Measurements from ENCODE around the gene A3GALT2. TPM values are rescaled to one million over a fixed set of nuclear protein-coding genes. Genes with fewer than 3 reads are reported as not detected.

A3GALT2 gene
- total and polyA plus RNA-seq, 9 of the 15 experiments (the other 6 are each of a cell fraction or from before 2014, with no cell fraction given): not detected

DNA sequence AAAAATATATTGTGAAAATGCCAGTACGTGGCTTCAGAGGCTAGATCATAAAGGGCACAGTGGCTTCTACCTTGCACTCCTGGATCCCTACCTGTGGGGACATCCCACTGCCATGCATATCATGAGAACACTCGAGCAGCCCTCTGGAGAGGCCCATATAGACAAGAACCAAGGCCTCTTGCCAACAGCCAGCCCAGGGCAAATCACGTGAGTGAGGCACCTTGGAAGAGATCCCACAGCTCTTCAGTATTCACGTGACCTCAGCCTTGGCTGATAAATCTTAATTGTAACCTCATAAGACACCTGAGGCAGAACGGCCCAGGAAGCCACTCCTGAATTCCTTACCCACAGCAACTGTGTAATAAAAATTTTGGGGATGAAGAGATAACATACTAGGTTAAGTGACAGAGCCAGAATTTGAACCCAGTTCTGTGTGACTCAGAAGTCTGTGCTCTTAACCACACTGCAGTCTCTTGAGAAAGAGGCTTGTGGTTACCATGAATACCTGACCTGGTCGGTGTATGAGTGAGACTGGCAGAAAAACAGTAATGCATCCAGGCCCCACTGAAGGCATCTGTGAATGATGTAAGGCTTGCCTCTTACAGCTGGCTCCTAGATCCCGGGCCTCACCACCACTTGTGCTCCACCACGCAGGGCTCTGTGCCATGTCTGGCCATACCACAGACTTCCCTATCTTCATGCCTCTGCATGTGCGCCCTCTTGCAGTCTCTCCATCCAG lies 6.9 kb upstream of the A3GALT2 start (continued):
- TF ChIP-seq, protein P1, sequence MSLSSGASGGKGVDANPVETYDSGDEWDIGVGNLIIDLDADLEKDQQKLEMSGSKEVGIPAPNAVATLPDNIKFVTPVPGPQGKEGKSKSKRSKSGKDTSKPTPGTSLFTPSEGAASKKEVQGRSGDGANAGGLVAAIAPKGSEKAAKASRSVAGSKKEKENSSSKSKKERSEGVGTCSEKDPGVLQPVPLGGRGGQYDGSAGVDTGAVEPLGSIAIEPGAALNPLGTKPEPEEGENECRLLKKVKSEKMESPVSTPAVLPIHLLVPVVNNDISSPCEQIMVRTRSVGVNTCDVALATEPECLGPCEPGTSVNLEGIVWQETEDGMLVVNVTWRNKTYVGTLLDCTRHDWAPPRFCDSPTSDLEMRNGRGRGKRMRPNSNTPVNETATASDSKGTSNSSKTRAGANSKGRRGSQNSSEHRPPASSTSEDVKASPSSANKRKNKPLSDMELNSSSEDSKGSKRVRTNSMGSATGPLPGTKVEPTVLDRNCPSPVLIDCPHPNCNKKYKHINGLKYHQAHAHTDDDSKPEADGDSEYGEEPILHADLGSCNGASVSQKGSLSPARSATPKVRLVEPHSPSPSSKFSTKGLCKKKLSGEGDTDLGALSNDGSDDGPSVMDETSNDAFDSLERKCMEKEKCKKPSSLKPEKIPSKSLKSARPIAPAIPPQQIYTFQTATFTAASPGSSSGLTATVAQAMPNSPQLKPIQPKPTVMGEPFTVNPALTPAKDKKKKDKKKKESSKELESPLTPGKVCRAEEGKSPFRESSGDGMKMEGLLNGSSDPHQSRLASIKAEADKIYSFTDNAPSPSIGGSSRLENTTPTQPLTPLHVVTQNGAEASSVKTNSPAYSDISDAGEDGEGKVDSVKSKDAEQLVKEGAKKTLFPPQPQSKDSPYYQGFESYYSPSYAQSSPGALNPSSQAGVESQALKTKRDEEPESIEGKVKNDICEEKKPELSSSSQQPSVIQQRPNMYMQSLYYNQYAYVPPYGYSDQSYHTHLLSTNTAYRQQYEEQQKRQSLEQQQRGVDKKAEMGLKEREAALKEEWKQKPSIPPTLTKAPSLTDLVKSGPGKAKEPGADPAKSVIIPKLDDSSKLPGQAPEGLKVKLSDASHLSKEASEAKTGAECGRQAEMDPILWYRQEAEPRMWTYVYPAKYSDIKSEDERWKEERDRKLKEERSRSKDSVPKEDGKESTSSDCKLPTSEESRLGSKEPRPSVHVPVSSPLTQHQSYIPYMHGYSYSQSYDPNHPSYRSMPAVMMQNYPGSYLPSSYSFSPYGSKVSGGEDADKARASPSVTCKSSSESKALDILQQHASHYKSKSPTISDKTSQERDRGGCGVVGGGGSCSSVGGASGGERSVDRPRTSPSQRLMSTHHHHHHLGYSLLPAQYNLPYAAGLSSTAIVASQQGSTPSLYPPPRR (CRISPR knock-in tag; IDR thresholded peaks at IDR 0.05; ENCODE audit: borderline replicate concordance): no peak
- no peak for TF ChIP-seq HDGF (IDR thresholded peaks at IDR 0.05)
- TF ChIP-seq, protein P2, sequence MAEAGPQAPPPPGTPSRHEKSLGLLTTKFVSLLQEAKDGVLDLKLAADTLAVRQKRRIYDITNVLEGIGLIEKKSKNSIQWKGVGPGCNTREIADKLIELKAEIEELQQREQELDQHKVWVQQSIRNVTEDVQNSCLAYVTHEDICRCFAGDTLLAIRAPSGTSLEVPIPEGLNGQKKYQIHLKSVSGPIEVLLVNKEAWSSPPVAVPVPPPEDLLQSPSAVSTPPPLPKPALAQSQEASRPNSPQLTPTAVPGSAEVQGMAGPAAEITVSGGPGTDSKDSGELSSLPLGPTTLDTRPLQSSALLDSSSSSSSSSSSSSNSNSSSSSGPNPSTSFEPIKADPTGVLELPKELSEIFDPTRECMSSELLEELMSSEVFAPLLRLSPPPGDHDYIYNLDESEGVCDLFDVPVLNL (CRISPR knock-in tag; IDR thresholded peaks at IDR 0.05; ENCODE audit: low read depth): no peak
- no peak for TF ChIP-seq CBX2 (IDR thresholded peaks at IDR 0.05; ENCODE audit: insufficient read depth, low read length, poor library complexity, severe bottlenecking)
- no peak for TF ChIP-seq CBX5 (IDR thresholded peaks at IDR 0.05; ENCODE audit: borderline replicate concordance, low read depth)
